GM12878 (cell line): ENCODE data around the gene ASIP. TPM values are rescaled to one million over a fixed set of nuclear protein-coding genes. Genes with fewer than 3 reads are reported as not detected.
A peak's percentile ranks its signal among the peaks of the same experiment; 100 is the strongest.

Experiments
- ATAC-seq: fragments of 200-7000 bp; cut with Tn5 transposase; 3 replicates; pipeline ENCODE4 v1.9.1; 2020; ENCODE audit warnings: mild to moderate bottlenecking, moderate library complexity
- BruUV-seq: library from RNA; stranded (reverse); fragments of 400-500 nt; replicated peaks from 2 replicates; lab custom pipeline; 2021; lab: Mats Ljungman, UMichigan
- CTCF ChIA-PET: fragments of 300-600 bp; sonication (Branson Sonifier 250); formaldehyde crosslinking; extraction: SDS; loops from one replicate; lab custom pipeline; 2021; ENCODE audit warnings: inconsistent platforms; lab: Yijun Ruan, JAX
- POLR2A ChIA-PET: fragments of 350-600 bp; formaldehyde crosslinking; extraction: SDS; loops from one replicate; lab custom pipeline; 2021; ENCODE audit warnings: inconsistent platforms; lab: Charles Lee
- RAD21 ChIA-PET: fragments of 300-600 bp; sonication (Branson Sonifier 250); formaldehyde crosslinking; loops from one replicate; lab custom pipeline; 2023; ENCODE audit warnings: antibody characterized with exemption; ENCODE audit not compliant: unreplicated experiment; lab: Charles Lee
- SMC1A ChIA-PET: fragments of 300-600 bp; sonication (Branson Sonifier 250); formaldehyde crosslinking; loops from one replicate; lab custom pipeline; 2023; ENCODE audit not compliant: unreplicated experiment, uncharacterized antibody; lab: Charles Lee
- DNase-seq: peaks from one replicate; pipeline ENCODE4 v3.0.0-alpha.2; 2011; ENCODE audit warnings: low read depth, low spot score
- FAIRE-seq: peaks from 3 replicates; lab custom pipeline; 2011; peaks lifted over from hg19 to GRCh38; lab: Jason Lieb, UNC
- H2AFZ ChIP-seq: 2 replicates; pipeline ENCODE4 v1.6.0; 2011; ENCODE audit warnings: low read depth, low read length, control low read depth; ENCODE audit not compliant: control insufficient read depth
- H3K27ac ChIP-seq: 2 replicates; pipeline ENCODE4 v1.5.1; 2011; ENCODE audit warnings: control low read depth; ENCODE audit not compliant: control insufficient read depth, insufficient read depth
- H3K27me3 ChIP-seq, 2 experiments: replicated peaks in 1 of 2; 2 replicates each; pipeline versions ENCODE4 v1.6.0 to v1.6.1; 2011; ENCODE audit warnings: low read length in 1 of 2; ENCODE audit not compliant: control insufficient read depth in 2 of 2, insufficient read depth in 2 of 2
- H3K36me3 ChIP-seq, 2 experiments: 2 replicates each; pipeline ENCODE4 v1.5.1; 2011; ENCODE audit warnings: low read length in 1 of 2; ENCODE audit not compliant: control insufficient read depth in 2 of 2, insufficient read depth in 2 of 2
- H3K4me1 ChIP-seq: 2 replicates; pipeline ENCODE4 v1.6.1; 2011; ENCODE audit warnings: mild to moderate bottlenecking, low read length, moderate library complexity, mixed read lengths; ENCODE audit not compliant: control insufficient read depth, insufficient read depth
- H3K4me2 ChIP-seq: 2 replicates; pipeline ENCODE4 v1.6.0; 2011; ENCODE audit warnings: control low read depth; ENCODE audit not compliant: control insufficient read depth, insufficient read depth
- H3K4me3 ChIP-seq: fragments of 200-600 bp; sonication (generic); 2 replicates; pipeline ENCODE4 v1.5.1; 2016
- H3K79me2 ChIP-seq: 2 replicates; pipeline ENCODE4 v1.6.0; 2011; ENCODE audit warnings: low read length; ENCODE audit not compliant: control insufficient read depth, insufficient read depth
- H3K9ac ChIP-seq: 2 replicates; pipeline ENCODE4 v1.8.0; 2011; ENCODE audit warnings: low read length, control low read depth, mixed read lengths; ENCODE audit not compliant: control insufficient read depth, insufficient read depth
- H3K9me3 ChIP-seq: replicated peaks from 3 replicates; pipeline ENCODE4 v1.5.1; 2011; ENCODE audit warnings: mild to moderate bottlenecking, low read length; ENCODE audit not compliant: control insufficient read depth, insufficient read depth
- H4K20me1 ChIP-seq: 2 replicates; pipeline ENCODE4 v1.6.0; 2011; ENCODE audit not compliant: control insufficient read depth, insufficient read depth
- ATF3 ChIP-seq: IDR thresholded peaks from 2 replicates; pipeline ENCODE4 v1.6.1; 2011; ENCODE audit warnings: low read depth, mild to moderate bottlenecking, low read length, moderate library complexity, borderline replicate concordance; ENCODE audit errors: extremely low read depth
- CBFB ChIP-seq: IDR thresholded peaks from 2 replicates; pipeline ENCODE4 v1.6.1; 2016; ENCODE audit warnings: antibody characterized with exemption, low read depth
- FOXM1 ChIP-seq: IDR thresholded peaks from 2 replicates; pipeline ENCODE4 v1.6.1; 2012; ENCODE audit warnings: low read depth, mild to moderate bottlenecking, inconsistent platforms, low read length, moderate library complexity
- IRF4 ChIP-seq: IDR thresholded peaks from 2 replicates; pipeline ENCODE4 v1.6.1; 2011; ENCODE audit warnings: low read depth, low read length
- LARP7 ChIP-seq: fragments of 450-650 bp; IDR thresholded peaks from 2 replicates; pipeline ENCODE4 v1.6.1; 2017; ENCODE audit warnings: mild to moderate bottlenecking
- POU2F2 ChIP-seq: IDR thresholded peaks from 3 replicates; pipeline ENCODE4 v1.6.1; 2011; ENCODE audit warnings: low read depth, mild to moderate bottlenecking, low read length, borderline replicate concordance
- SUPT20H ChIP-seq: IDR thresholded peaks from 2 replicates; pipeline ENCODE4 v1.6.1; 2011; ENCODE audit warnings: low read depth, mild to moderate bottlenecking, low read length, moderate library complexity, borderline replicate concordance; ENCODE audit not compliant: control insufficient read depth
- TARDBP ChIP-seq: IDR thresholded peaks from 2 replicates; pipeline ENCODE4 v1.6.1; 2016; ENCODE audit warnings: borderline replicate concordance
- TCF12 ChIP-seq: IDR thresholded peaks from 2 replicates; pipeline ENCODE4 v1.6.1; 2011; ENCODE audit warnings: low read depth, mild to moderate bottlenecking, low read length
- WRNIP1 ChIP-seq: IDR thresholded peaks from 2 replicates; pipeline ENCODE4 v1.6.1; 2011; ENCODE audit warnings: low read depth, low read length, improper control_type of control experiment, borderline replicate concordance
- YY1 ChIP-seq: IDR thresholded peaks from 2 replicates; pipeline ENCODE4 v1.6.1; 2011; ENCODE audit warnings: low read depth, mild to moderate bottlenecking, low read length
- ZBTB33 ChIP-seq: fragments of 450-650 bp; IDR thresholded peaks from 2 replicates; pipeline ENCODE4 v1.6.1; 2017; ENCODE audit warnings: mild to moderate bottlenecking
- ZNF217 ChIP-seq: fragments of 450-650 bp; IDR thresholded peaks from 2 replicates; pipeline ENCODE4 v1.6.1; 2017; ENCODE audit warnings: antibody characterized with exemption, mild to moderate bottlenecking
- WGBS: methylation state at CpG from one replicate; pipeline ENCODE4 v1.1.6; 2016; ENCODE audit warnings: low lambda C conversion rate; ENCODE audit not compliant: insufficient replicate concordance, insufficient coverage; ENCODE audit errors: missing lambda C conversion rate; 5-methylcytosine and 5-hydroxymethylcytosine counted together
- in situ Hi-C: fragments of 300-500 bp; cut with MboI; formaldehyde crosslinking; loops from 9 replicates; pipeline ENCODE4 v1.14.3; 2018; ENCODE audit warnings: mixed read lengths
- intact Hi-C: fragments of 100-400 bp; cut with micrococcal nuclease; formaldehyde crosslinking; loops from one replicate; pipeline ENCODE4 v1.14.2; 2022; ENCODE audit not compliant: unreplicated experiment
- polyA plus RNA-seq, 11 experiments: library from polyadenylated mRNA; depleted of rRNA in 4 of 11; unstranded in 6 of 11; stranded (reverse) in 5 of 11; fragments of >200 nt; fragmentation: Nextera tagmentation in 4 of 11; fragmentation: Illumina TruSeq in 1 of 11; extraction: Ambion mirVana in 4 of 11; extraction: Trizol in 1 of 11; gene quantifications; 1 replicate in 1 of 11; 2 replicates in 10 of 11; pipeline versions ENCODE4 v1.2.1 to v1.2.3, GENCODE V29; 2011 to 2016; ENCODE audit warnings: inconsistent platforms in 2 of 11, missing spikeins in 2 of 11, low read depth in 1 of 11
- total RNA-seq, 4 experiments: library from RNA; depleted of rRNA in 3 of 4; stranded (reverse); fragments of >200 nt in 3 of 4; fragmentation: Illumina TruSeq in 1 of 4; extraction: Trizol in 1 of 4; gene quantifications; 2 replicates each; pipeline versions ENCODE4 v1.2.1 to v1.2.3, GENCODE V29; 2013 to 2021
- TF ChIP-seq, protein P1 (sequence below), 3 experiments: IDR thresholded peaks in 2 of 3; conservative IDR thresholded peaks in 1 of 3; 2 replicates each; pipeline ENCODE4 v1.5.1; 2011; ENCODE audit warnings: low read depth in 3 of 3, low read length in 3 of 3, mild to moderate bottlenecking in 3 of 3, control low read depth in 2 of 3, moderate library complexity in 2 of 3, inconsistent platforms in 1 of 3, mixed read lengths in 1 of 3; ENCODE audit not compliant: control insufficient read depth in 2 of 3, insufficient read depth in 1 of 3; ENCODE audit errors: extremely low read depth in 1 of 3
- TF ChIP-seq, protein P2 (sequence below): fragments of 450-650 bp; IDR thresholded peaks from 2 replicates; pipeline ENCODE4 v1.6.1; 2017; ENCODE audit warnings: antibody characterized with exemption, mild to moderate bottlenecking, moderate library complexity

ASIP gene
- total and polyA plus RNA-seq, 10 of the 15 experiments (the other 5 are each of a cell fraction or from before 2014, with no cell fraction given): 0.29 TPM; not detected in 9

GRCh38 chr20:34312544-34313217 is 71.5 kb downstream of the ASIP start:
- POLR2A ChIA-PET: interaction anchor here (0.6 to 1.1 kb wide), 7 partner anchors 104 to 457 kb away, joined by 3 to 7 read pairs (median 4); partner anchors contain the start of gene DYNLRB1
- Histone ChIP-seq H3K27ac (no peak overlapping the region), H2AFZ (peak overlapping the region; percentile 39), H3K4me3 (no peak overlapping the region), H4K20me1 (no peaks in the 10 kb centered on the region), H3K9ac (no peak overlapping the region), H3K36me3 (no peaks in the 10 kb centered on the region), H3K79me2 (no peaks in the 10 kb centered on the region), H3K4me2 (peak overlapping the region; percentile 73), H3K27me3 (peaks cover 0 to 9% of the 10 kb centered on the region in 2 experiments; a peak in 1 of 4 replicates), H3K9me3 (no peaks in the 10 kb centered on the region), H3K4me1 (peaks cover 8% of the 10 kb centered on the region; the same call in 1 of the 2 replicates)
- in situ Hi-C loops: loop anchor here (5.0 kb wide), 2 partner anchors 205 to 455 kb away; partner anchors contain the start of gene DYNLRB1
- SMC1A ChIA-PET: interaction anchor here (0.7 to 3.7 kb wide), 63 partner anchors 8 to 460 kb away, joined by 3 to 46 read pairs (median 5); partner anchors contain the start of genes AHCY, DYNLRB1 and ITCH
- CTCF ChIA-PET: interaction anchor here (0.6 to 5.8 kb wide), 83 partner anchors 10 to 1460 kb away, joined by 3 to 83 read pairs (median 5); partner anchors contain the start of genes AHCY, DYNLRB1, ITCH and TP53INP2
- ATAC-seq: peak; percentile 100
- RAD21 ChIA-PET: interaction anchor here (0.5 to 3.7 kb wide), 68 partner anchors 10 to 505 kb away, joined by 3 to 58 read pairs (median 5); partner anchors contain the start of genes AHCY, DYNLRB1 and ITCH
- intact Hi-C loops: loop anchor here (1.0 to 5.0 kb wide), 4 partner anchors 161 to 455 kb away; no protein-coding TSS in a partner anchor
- peak; percentile 65 for DNase-seq
- peak; percentile 99 for FAIRE-seq
- 15% methylated on average over 14 of the region's 14 CpGs for WGBS
- no TSS peak for BruUV-seq
- TF ChIP-seq, protein P1, sequence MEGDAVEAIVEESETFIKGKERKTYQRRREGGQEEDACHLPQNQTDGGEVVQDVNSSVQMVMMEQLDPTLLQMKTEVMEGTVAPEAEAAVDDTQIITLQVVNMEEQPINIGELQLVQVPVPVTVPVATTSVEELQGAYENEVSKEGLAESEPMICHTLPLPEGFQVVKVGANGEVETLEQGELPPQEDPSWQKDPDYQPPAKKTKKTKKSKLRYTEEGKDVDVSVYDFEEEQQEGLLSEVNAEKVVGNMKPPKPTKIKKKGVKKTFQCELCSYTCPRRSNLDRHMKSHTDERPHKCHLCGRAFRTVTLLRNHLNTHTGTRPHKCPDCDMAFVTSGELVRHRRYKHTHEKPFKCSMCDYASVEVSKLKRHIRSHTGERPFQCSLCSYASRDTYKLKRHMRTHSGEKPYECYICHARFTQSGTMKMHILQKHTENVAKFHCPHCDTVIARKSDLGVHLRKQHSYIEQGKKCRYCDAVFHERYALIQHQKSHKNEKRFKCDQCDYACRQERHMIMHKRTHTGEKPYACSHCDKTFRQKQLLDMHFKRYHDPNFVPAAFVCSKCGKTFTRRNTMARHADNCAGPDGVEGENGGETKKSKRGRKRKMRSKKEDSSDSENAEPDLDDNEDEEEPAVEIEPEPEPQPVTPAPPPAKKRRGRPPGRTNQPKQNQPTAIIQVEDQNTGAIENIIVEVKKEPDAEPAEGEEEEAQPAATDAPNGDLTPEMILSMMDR (IDR thresholded peaks at IDR 0.05 in 2 of 3, conservative IDR thresholded peaks at IDR 0.05 in 1 of 3; ENCODE audit: control insufficient read depth in 2 of 3, extremely low read depth in 1 of 3, insufficient read depth in 1 of 3, low read depth in 3 of 3, low read length in 3 of 3): peak; percentile 100; a peak in 5 of 6 replicates
- TF ChIP-seq ZNF217 (no peak), ATF3 (peak; percentile 66; the same call in 1 of the 2 replicates), FOXM1 (peak; percentile 85), TARDBP (peak; percentile 52; the same call in 1 of the 2 replicates), ZBTB33 (no peak), WRNIP1 (peak; percentile 71; the same call in 1 of the 2 replicates), TCF12 (peak; percentile 69), SUPT20H (no peak), POU2F2 (peak; percentile 75; the same call in 1 of the 3 replicates), YY1 (peak; percentile 88), LARP7 (peak; percentile 62; the same call in 1 of the 2 replicates), IRF4 (peak; percentile 72), CBFB (no peak)
- TF ChIP-seq, protein P2, sequence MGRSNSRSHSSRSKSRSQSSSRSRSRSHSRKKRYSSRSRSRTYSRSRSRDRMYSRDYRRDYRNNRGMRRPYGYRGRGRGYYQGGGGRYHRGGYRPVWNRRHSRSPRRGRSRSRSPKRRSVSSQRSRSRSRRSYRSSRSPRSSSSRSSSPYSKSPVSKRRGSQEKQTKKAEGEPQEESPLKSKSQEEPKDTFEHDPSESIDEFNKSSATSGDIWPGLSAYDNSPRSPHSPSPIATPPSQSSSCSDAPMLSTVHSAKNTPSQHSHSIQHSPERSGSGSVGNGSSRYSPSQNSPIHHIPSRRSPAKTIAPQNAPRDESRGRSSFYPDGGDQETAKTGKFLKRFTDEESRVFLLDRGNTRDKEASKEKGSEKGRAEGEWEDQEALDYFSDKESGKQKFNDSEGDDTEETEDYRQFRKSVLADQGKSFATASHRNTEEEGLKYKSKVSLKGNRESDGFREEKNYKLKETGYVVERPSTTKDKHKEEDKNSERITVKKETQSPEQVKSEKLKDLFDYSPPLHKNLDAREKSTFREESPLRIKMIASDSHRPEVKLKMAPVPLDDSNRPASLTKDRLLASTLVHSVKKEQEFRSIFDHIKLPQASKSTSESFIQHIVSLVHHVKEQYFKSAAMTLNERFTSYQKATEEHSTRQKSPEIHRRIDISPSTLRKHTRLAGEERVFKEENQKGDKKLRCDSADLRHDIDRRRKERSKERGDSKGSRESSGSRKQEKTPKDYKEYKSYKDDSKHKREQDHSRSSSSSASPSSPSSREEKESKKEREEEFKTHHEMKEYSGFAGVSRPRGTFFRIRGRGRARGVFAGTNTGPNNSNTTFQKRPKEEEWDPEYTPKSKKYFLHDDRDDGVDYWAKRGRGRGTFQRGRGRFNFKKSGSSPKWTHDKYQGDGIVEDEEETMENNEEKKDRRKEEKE: no peak
